ENCODE results near the gene PCDHGA10.
"Not testable (repeated sequence)": the region's sequence is repeated elsewhere in the genome, so short reads cannot be mapped to it uniquely, and the experiment has no call there.

Gene PCDHGA10

DNA sequence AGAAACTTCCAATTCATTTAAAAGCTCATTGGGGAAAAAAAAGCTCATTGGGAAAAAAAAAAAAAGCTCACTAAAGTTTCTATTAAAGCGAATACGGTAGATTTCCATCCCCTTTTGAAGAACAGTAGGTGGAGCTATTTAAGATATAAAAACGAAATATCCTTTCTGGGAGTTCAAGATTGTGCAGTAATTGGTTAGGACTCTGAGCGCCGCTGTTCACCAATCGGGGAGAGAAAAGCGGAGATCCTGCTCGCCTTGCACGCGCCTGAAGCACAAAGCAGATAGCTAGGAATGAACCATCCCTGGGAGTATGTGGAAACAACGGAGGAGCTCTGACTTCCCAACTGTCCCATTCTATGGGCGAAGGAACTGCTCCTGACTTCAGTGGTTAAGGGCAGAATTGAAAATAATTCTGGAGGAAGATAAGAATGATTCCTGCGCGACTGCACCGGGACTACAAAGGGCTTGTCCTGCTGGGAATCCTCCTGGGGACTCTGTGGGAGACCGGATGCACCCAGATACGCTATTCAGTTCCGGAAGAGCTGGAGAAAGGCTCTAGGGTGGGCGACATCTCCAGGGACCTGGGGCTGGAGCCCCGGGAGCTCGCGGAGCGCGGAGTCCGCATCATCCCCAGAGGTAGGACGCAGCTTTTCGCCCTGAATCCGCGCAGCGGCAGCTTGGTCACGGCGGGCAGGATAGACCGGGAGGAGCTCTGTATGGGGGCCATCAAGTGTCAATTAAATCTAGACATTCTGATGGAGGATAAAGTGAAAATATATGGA is 17.7 kb downstream of the PCDHGA10 start, which contains the start of gene PCDHGA12:
PCDHGA12 (plus strand) TSS at position 176 of the 782 bp plus-strand sequence; CDS start at position 429, 253 bp downstream.
- Histone ChIP-seq H3K9me3 (ENCODE audit: insufficient read depth, low read depth, low read length) (no peaks in the 10 kb centered on the region), H4K20me1 (ENCODE audit: insufficient read depth, low read length, poor library complexity, severe bottlenecking) (no peaks in the 10 kb centered on the region), H3F3A (ENCODE audit: low read depth) (no peaks in the 10 kb centered on the region), H3K9me2 (replicated peaks; ENCODE audit: low read depth, low read length) (no peaks in the 10 kb centered on the region), H3K4me1 (ENCODE audit: insufficient read depth, low read length, poor library complexity, severe bottlenecking) (no peaks in the 10 kb centered on the region), H3K79me2 (ENCODE audit: insufficient read depth, low read length) (no peaks in the 10 kb centered on the region), H3K4me2 (ENCODE audit: low read depth, low read length, poor library complexity, severe bottlenecking) (no peak within 1 kb of the TSS), H3K4me3 (ENCODE audit: low read length, poor library complexity, severe bottlenecking) (no peak within 1 kb of the TSS), H3K36me3 (ENCODE audit: insufficient read depth, low read length) (no peaks in the 10 kb centered on the region), H3K27me3 (ENCODE audit: insufficient read depth, low read length, poor library complexity, severe bottlenecking) (no peaks in the 10 kb centered on the region), H2AFZ (ENCODE audit: low read length) (no peak within 1 kb of the TSS), H3K9ac (ENCODE audit: low read depth, low read length, poor library complexity, severe bottlenecking) (no peak within 1 kb of the TSS)
- TF ChIP-seq, protein P1, sequence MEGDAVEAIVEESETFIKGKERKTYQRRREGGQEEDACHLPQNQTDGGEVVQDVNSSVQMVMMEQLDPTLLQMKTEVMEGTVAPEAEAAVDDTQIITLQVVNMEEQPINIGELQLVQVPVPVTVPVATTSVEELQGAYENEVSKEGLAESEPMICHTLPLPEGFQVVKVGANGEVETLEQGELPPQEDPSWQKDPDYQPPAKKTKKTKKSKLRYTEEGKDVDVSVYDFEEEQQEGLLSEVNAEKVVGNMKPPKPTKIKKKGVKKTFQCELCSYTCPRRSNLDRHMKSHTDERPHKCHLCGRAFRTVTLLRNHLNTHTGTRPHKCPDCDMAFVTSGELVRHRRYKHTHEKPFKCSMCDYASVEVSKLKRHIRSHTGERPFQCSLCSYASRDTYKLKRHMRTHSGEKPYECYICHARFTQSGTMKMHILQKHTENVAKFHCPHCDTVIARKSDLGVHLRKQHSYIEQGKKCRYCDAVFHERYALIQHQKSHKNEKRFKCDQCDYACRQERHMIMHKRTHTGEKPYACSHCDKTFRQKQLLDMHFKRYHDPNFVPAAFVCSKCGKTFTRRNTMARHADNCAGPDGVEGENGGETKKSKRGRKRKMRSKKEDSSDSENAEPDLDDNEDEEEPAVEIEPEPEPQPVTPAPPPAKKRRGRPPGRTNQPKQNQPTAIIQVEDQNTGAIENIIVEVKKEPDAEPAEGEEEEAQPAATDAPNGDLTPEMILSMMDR (conservative IDR thresholded peaks at IDR 0.05; ENCODE audit: low read length), result no peak; the same call in 1 of the 2 replicates

DNA sequence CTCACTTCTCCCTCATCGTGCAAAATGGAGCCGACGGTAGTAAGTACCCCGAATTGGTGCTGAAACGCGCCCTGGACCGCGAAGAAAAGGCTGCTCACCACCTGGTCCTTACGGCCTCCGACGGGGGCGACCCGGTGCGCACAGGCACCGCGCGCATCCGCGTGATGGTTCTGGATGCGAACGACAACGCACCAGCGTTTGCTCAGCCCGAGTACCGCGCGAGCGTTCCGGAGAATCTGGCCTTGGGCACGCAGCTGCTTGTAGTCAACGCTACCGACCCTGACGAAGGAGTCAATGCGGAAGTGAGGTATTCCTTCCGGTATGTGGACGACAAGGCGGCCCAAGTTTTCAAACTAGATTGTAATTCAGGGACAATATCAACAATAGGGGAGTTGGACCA is 18.5 kb downstream of the PCDHGA10 start:
- Histone ChIP-seq H4K20me1 (ENCODE audit: insufficient read depth, low read length, poor library complexity, severe bottlenecking) (no peaks in the 10 kb centered on the region), H3K27me3 (ENCODE audit: insufficient read depth, low read length, poor library complexity, severe bottlenecking) (no peaks in the 10 kb centered on the region), H3K9me3 (ENCODE audit: insufficient read depth, low read depth, low read length) (no peaks in the 10 kb centered on the region), H3K4me1 (ENCODE audit: insufficient read depth, low read length, poor library complexity, severe bottlenecking) (no peaks in the 10 kb centered on the region), H3K79me2 (ENCODE audit: insufficient read depth, low read length) (no peaks in the 10 kb centered on the region), H3K9ac (ENCODE audit: low read depth, low read length, poor library complexity, severe bottlenecking) (no peak overlapping the region), H3F3A (ENCODE audit: low read depth) (no peaks in the 10 kb centered on the region), H3K4me2 (ENCODE audit: low read depth, low read length, poor library complexity, severe bottlenecking) (no peak overlapping the region), H3K9me2 (replicated peaks; ENCODE audit: low read depth, low read length) (no peaks in the 10 kb centered on the region), H3K4me3 (ENCODE audit: low read length, poor library complexity, severe bottlenecking) (no peak overlapping the region), H3K36me3 (ENCODE audit: insufficient read depth, low read length) (no peaks in the 10 kb centered on the region), H2AFZ (ENCODE audit: low read length) (no peak overlapping the region)
- no peak for TF ChIP-seq EZH2phosphoT487 (IDR thresholded peaks at IDR 0.05; ENCODE audit: borderline replicate concordance)
- TF ChIP-seq, protein P1 (conservative IDR thresholded peaks at IDR 0.05; ENCODE audit: low read length), result no peak

DNA sequence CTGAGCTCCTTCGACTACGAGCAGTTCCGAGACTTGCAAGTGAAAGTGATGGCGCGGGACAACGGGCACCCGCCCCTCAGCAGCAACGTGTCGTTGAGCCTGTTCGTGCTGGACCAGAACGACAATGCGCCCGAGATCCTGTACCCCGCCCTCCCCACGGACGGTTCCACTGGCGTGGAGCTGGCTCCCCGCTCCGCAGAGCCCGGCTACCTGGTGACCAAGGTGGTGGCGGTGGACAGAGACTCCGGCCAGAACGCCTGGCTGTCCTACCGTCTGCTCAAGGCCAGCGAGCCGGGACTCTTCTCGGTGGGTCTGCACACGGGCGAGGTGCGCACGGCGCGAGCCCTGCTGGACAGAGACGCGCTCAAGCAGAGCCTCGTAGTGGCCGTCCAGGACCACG is 19.5 kb downstream of the PCDHGA10 start:
- H3K4me3 ChIP-seq (ENCODE audit: low read length, poor library complexity, severe bottlenecking); H3F3A ChIP-seq (ENCODE audit: low read depth); H3K27me3 ChIP-seq (ENCODE audit: insufficient read depth, low read length, poor library complexity, severe bottlenecking); H2AFZ ChIP-seq (ENCODE audit: low read length); H3K9me2 ChIP-seq (replicated peaks; ENCODE audit: low read depth, low read length); H4K20me1 ChIP-seq (ENCODE audit: insufficient read depth, low read length, poor library complexity, severe bottlenecking); H3K4me2 ChIP-seq (ENCODE audit: low read depth, low read length, poor library complexity, severe bottlenecking); H3K9ac ChIP-seq (ENCODE audit: low read depth, low read length, poor library complexity, severe bottlenecking); H3K36me3 ChIP-seq (ENCODE audit: insufficient read depth, low read length); H3K79me2 ChIP-seq (ENCODE audit: insufficient read depth, low read length); H3K4me1 ChIP-seq (ENCODE audit: insufficient read depth, low read length, poor library complexity, severe bottlenecking); H3K9me3 ChIP-seq (ENCODE audit: insufficient read depth, low read depth, low read length): not testable (repeated sequence)

DNA sequence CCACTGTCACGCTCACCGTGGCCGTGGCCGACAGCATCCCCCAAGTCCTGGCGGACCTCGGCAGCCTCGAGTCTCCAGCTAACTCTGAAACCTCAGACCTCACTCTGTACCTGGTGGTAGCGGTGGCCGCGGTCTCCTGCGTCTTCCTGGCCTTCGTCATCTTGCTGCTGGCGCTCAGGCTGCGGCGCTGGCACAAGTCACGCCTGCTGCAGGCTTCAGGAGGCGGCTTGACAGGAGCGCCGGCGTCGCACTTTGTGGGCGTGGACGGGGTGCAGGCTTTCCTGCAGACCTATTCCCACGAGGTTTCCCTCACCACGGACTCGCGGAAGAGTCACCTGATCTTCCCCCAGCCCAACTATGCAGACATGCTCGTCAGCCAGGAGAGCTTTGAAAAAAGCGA is 19.9 kb downstream of the PCDHGA10 start:
- not testable (repeated sequence) for H3K9me3 ChIP-seq (ENCODE audit: insufficient read depth, low read depth, low read length); H3K4me2 ChIP-seq (ENCODE audit: low read depth, low read length, poor library complexity, severe bottlenecking); H3K27me3 ChIP-seq (ENCODE audit: insufficient read depth, low read length, poor library complexity, severe bottlenecking); H3K4me1 ChIP-seq (ENCODE audit: insufficient read depth, low read length, poor library complexity, severe bottlenecking); H3K4me3 ChIP-seq (ENCODE audit: low read length, poor library complexity, severe bottlenecking); H3K9me2 ChIP-seq (replicated peaks; ENCODE audit: low read depth, low read length); H3K9ac ChIP-seq (ENCODE audit: low read depth, low read length, poor library complexity, severe bottlenecking); H2AFZ ChIP-seq (ENCODE audit: low read length); H3F3A ChIP-seq (ENCODE audit: low read depth); H4K20me1 ChIP-seq (ENCODE audit: insufficient read depth, low read length, poor library complexity, severe bottlenecking); H3K79me2 ChIP-seq (ENCODE audit: insufficient read depth, low read length); H3K36me3 ChIP-seq (ENCODE audit: insufficient read depth, low read length)
